ENCODE results near the gene RNF40.

Gene RNF40

DNA sequence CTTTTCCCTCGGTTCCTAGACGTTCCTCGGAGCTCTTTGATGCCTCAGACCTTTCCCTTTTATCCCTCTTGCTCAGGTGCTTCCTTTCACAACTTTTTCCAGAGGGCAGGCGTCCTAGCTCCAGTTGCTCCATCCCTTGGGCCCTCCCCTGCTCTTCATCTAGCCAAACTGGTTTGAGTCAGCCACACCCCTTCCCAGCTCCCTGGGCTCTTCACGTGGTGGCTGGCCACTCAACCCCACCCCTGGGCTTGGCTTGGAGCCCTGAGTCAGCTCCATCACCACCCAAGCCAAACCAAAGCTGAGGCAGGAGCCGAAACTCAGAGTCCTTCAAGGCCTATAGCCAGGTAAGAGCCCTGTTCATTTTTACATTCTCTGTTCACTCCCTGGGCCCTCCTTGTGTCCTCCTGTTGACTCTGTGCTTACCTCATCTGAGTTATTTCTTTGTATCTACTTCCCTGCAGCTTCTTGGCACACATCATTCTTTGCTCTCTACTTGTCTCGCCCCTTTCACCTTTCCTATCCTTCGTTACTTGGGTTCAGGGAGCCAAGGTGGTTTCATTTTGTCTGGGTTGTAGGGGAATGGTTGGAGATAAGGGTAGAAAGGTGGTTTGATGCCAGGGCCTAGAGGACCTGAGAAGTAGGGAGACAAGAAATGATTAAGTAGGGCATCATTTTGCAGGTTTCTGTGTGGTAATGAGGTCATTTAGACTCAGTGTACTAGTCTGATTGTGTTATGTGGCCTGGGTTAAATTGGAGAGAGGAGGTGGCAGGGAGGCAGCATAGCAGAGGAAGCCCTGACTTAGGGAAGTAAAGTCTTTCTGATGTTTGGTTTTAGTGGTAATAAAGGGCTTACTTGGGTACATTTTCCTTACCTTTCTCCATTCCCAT, 21.5 kb upstream of the RNF40 start:
- TF ChIP-seq POLR2AphosphoS5 (IDR thresholded peaks at IDR 0.05; ENCODE audit: low read depth, low read length) (no peak; the same call in 1 of the 2 replicates), SIN3A (IDR thresholded peaks at IDR 0.05; ENCODE audit: borderline replicate concordance, insufficient read depth, low read length) (no peak), FOXP2 (optimal IDR thresholded peaks at IDR 0.05; ENCODE audit: borderline replicate concordance, extremely low read depth, extremely low read length, insufficient read depth) (no peak), TAF1 (IDR thresholded peaks at IDR 0.05; ENCODE audit: borderline replicate concordance, insufficient read depth, low read length) (no peak)
- TF ChIP-seq, protein P1, sequence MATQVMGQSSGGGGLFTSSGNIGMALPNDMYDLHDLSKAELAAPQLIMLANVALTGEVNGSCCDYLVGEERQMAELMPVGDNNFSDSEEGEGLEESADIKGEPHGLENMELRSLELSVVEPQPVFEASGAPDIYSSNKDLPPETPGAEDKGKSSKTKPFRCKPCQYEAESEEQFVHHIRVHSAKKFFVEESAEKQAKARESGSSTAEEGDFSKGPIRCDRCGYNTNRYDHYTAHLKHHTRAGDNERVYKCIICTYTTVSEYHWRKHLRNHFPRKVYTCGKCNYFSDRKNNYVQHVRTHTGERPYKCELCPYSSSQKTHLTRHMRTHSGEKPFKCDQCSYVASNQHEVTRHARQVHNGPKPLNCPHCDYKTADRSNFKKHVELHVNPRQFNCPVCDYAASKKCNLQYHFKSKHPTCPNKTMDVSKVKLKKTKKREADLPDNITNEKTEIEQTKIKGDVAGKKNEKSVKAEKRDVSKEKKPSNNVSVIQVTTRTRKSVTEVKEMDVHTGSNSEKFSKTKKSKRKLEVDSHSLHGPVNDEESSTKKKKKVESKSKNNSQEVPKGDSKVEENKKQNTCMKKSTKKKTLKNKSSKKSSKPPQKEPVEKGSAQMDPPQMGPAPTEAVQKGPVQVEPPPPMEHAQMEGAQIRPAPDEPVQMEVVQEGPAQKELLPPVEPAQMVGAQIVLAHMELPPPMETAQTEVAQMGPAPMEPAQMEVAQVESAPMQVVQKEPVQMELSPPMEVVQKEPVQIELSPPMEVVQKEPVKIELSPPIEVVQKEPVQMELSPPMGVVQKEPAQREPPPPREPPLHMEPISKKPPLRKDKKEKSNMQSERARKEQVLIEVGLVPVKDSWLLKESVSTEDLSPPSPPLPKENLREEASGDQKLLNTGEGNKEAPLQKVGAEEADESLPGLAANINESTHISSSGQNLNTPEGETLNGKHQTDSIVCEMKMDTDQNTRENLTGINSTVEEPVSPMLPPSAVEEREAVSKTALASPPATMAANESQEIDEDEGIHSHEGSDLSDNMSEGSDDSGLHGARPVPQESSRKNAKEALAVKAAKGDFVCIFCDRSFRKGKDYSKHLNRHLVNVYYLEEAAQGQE (IDR thresholded peaks at IDR 0.05; ENCODE audit: insufficient read depth in 1 of 2, low read depth in 2 of 2, low read length in 2 of 2), result no peak

DNA sequence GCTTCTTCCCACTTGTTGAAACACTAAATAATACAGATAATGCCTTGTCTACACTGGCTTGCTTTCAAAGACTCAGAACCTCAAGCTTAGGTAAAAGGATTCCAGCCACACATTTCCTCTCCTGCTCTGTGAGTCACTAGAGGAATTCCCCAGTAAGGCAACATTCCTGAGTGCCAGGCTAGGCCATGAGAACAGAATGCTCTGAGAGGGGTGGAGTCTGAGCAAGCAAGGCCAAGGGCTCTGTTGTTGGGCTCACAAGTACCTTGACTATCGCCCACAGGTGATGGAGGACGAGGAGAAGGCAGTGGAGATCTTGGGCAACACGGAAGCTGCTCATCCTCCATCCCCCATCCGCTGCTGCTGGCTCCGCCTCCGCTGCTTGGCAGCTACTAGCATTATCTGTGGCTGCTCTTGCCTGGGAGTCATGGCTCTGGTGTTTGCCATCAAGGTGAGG, 20.6 kb upstream of the RNF40 start:
- TF ChIP-seq FOXP2 (optimal IDR thresholded peaks at IDR 0.05; ENCODE audit: borderline replicate concordance, extremely low read depth, extremely low read length, insufficient read depth), result no peak
- no peak for TF ChIP-seq TAF1 (IDR thresholded peaks at IDR 0.05; ENCODE audit: borderline replicate concordance, insufficient read depth, low read length)
- TF ChIP-seq, protein P1 (IDR thresholded peaks at IDR 0.05; ENCODE audit: insufficient read depth in 1 of 2, low read depth in 2 of 2, low read length in 2 of 2), result no peak
- no peak for TF ChIP-seq POLR2AphosphoS5 (IDR thresholded peaks at IDR 0.05; ENCODE audit: low read depth, low read length)
- TF ChIP-seq SIN3A (IDR thresholded peaks at IDR 0.05; ENCODE audit: borderline replicate concordance, insufficient read depth, low read length), result no peak

GRCh38 chr16:30743716-30744115, 18.4 kb upstream of the RNF40 start:
- TF ChIP-seq, protein P1 (IDR thresholded peaks at IDR 0.05; ENCODE audit: insufficient read depth in 1 of 2, low read depth in 2 of 2, low read length in 2 of 2), result no peak
- no peak for TF ChIP-seq TAF1 (IDR thresholded peaks at IDR 0.05; ENCODE audit: borderline replicate concordance, insufficient read depth, low read length)
- no peak for TF ChIP-seq FOXP2 (optimal IDR thresholded peaks at IDR 0.05; ENCODE audit: borderline replicate concordance, extremely low read depth, extremely low read length, insufficient read depth)

DNA sequence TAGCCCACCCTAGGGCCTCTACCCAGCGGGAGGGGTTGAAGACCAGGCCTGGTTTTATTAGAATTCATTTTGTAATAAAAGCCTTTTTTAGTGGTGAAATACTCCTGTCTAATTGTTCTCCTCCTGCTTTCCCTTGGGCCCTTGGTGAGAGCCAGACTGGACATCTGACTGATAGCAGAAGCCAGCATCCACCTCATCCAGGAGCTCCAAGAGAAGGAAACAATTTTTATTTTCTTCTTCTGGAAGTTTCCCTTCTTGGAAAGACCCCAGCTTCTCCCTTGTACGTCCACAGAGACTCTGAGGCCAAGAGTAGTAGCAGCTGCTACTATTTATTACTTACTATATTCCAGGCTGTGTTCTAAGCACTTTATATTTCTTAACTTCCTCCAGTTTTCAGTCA, 17.9 kb upstream of the RNF40 start:
- TF ChIP-seq TAF1 (IDR thresholded peaks at IDR 0.05; ENCODE audit: borderline replicate concordance, insufficient read depth, low read length) (no peak), FOXP2 (optimal IDR thresholded peaks at IDR 0.05; ENCODE audit: borderline replicate concordance, extremely low read depth, extremely low read length, insufficient read depth) (no peak), POLR2AphosphoS5 (IDR thresholded peaks at IDR 0.05; ENCODE audit: low read depth, low read length) (no peak), SIN3A (IDR thresholded peaks at IDR 0.05; ENCODE audit: borderline replicate concordance, insufficient read depth, low read length) (no peak)
- TF ChIP-seq, protein P1 (IDR thresholded peaks at IDR 0.05; ENCODE audit: insufficient read depth in 1 of 2, low read depth in 2 of 2, low read length in 2 of 2), result no peak
